ENCODE measurements around the gene PRKCI.
"Not testable (repeated sequence)": the region's sequence is repeated elsewhere in the genome, so short reads cannot be mapped to it uniquely, and the experiment has no call there.

PRKCI gene

DNA sequence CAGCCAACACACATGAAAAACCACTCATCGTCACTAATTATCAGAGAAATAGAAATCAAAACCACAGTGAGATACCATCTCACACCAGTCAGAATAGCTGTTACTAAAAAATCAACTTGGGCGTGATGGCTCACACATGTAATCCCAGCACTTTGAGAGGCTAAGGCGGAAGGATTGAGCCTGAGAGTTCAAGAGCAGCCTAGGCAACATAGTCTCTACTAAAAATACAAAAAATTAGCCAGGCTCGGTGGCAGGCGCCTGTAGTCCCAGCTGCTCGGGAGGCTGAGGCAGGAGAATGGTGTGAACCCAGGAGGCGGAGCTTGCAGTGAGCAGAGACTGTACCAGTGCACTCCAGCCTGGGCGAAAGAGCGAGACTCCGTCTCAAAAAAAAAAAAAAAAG lies 55.1 kb downstream of the PRKCI start:
- not testable (repeated sequence) for H3K4me3 ChIP-seq
- peak overlapping the region in 2 of 21 experiments; percentile 12 to 23 for H3K27ac ChIP-seq

DNA sequence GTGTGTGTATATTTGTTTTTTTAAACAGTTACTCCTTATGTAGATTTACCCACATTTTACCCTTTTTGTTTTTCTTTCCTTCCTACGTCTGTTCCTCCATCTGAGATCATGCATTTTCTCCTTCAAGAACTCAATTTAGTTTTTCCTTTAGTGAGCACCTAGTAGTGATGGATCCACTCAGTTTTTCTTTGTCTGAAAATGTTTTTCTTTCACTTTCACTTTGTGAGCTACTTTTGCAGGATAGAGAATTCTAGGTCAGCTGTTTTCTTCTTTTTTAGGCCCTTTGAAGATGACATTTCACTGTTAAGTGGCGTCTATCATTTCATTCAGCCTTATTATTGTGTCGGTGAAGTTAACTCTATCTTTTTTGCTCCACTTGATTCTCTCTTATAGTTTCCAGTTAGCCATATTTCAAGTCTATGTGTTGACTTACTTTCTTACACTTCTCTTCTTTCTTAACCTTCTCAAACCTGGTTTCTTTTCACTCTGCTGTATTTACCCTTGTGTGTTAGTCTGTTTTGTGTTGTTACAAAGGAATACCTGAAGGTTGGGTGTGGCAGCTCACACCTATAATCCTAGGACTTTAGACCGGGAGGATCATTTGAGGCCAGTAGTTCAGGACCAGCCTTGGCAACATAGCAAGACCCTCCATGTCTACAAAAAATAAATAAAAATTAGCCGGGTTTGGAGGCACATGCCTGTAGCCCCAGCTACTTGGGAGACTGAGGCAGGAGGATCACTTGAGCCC lies 55.8 kb downstream of the PRKCI start:
- Histone ChIP-seq H3K4me3 (no peak overlapping the region), H3K27ac (peak overlapping the region in 2 of 21 experiments; percentile 12 to 23)

DNA sequence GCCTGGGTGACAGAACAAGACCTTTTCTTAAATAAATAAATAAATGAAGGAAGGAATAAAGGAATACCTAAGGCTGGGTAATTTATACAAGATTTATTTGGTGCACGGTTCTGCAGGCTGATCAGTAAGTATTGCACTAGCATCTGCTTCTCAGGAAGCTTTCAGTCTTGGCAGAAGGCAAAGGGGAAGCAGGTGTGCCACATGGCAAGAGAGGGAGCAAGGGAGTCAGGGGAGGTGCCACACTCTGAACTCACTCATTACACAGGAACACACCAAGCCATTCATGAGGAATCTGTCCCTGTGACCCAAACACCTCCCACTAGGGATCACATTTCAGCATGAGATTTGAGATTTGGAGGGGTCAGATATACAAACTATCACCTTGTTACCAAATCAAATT lies 56.4 kb downstream of the PRKCI start:
- Histone ChIP-seq H3K4me3 (no peak overlapping the region), H3K27ac (peak overlapping the region in 1 of 21 experiments; percentile 23)

DNA sequence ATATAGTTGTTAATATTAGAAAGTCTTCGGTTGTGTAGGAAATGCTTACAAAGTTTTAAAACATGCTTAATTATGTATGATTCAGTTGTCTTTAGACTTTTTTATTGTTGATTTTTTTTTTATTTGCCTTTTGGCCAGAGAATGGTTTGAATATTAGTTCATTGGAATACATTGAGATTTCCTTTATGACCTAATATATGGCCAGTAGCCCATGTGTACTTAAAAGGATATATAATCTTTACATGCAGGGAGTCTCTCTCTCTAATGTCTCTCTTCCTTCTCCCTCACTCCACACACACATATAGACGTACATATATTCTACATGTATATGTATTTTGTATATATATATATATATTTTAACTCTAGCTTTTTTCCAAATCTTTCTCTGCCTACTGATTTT lies 68.0 kb downstream of the PRKCI start:
- Histone ChIP-seq H3K4me3 (no peak overlapping the region), H3K27ac (no peak overlapping the region)

DNA sequence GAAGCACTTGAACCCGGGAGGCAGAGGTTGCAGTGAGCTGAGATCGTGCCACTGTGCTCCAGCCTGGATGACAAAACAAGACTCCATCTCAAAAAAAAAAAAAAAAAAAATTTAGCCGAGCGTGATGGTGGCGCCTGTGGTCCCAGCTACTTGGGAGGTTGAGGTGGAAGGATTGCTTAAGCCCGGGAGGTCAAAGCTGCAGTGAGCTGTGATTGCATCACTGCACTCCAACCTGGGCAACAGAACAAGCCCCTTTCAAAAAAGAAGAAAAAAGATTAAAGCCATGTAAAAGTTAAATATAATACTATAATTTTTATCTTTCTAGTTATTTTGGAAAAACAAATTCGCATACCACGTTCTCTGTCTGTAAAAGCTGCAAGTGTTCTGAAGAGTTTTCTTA lies 73.4 kb downstream of the PRKCI start:
- Histone ChIP-seq H3K27ac (no peak overlapping the region), H3K4me3 (no peak overlapping the region)

DNA sequence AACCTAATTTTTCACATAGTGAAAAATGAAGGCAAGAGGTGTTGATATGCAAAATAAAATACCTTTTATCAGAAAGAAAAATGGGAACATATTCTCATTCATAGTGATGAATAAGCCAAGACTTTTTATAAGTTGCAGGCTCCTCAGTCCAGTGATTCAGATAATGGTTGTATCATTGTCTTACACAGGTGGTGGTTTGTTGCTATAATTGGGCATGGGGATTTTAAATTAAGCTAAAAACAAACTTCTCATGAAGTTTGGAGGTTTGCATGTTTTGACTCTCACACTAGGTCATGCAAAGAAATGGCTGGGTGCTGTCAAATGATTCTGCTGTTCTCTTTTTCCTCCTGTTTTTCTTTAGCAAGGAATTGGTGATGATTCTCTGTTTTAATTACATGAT lies 74.5 kb downstream of the PRKCI start:
- H3K4me3 ChIP-seq = no peak overlapping the region
- H3K27ac ChIP-seq = no peak overlapping the region

DNA sequence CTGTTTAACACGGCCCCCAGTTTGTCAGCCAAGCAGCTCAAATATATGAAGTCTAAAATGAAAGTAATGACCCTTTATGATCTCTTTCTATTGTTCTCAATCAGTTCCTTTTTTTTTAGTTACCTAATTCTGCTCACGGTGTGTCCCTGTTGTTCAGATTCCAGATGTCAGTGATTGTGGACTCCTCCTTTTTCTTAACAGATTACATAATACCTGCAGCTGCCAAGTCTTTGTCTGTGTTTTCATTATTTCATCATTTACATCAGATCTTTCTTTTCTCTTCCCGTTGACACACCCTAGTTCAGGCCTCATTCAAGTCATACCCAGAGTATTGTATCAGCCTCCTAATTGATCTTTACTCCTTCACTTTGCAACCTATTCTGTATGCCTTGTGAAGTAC lies 79.2 kb downstream of the PRKCI start:
- Histone ChIP-seq H3K4me3 (no peak overlapping the region), H3K27ac (peak overlapping the region in 7 of 21 experiments; percentile 0 to 61 (median 28))

DNA sequence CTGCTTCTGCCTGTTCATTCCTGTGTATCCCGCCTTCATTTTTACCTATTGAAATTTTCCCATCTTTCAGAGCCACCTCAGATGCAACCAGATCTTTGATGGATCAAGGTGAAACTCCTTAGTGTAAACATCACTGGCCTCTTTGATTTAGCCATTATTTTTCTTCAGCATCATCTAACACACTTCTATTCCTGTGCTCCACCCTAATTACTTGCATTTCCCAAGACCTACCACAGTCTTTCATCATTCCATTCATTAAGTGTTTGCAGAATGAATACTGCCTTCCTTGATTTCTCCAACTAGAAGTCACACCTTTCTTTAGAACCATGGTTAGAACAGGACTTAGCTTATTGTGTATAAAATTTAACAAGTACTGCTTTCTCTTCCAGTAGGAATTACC lies 79.8 kb downstream of the PRKCI start:
- Histone ChIP-seq H3K4me3 (no peak overlapping the region), H3K27ac (peak overlapping the region in 9 of 21 experiments; percentile 0 to 61 (median 27))

DNA sequence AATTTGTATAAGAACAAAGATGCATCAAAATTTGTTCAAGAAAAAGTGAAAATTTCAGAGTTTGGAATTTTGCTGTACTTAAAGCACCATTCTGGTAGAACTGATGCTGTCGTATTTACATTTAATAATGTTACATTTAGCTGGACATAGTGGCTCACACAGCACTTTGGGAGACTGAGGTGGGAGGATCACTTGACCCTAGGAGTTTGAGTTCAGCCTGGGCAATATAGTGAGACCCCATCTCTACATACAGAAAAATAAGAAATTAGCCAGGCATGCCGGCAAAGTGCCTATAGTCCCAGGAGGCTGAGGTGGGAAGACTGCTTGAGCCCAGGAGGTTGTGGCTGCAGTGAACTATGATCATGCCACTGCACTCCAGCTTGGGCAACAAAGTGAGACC lies 83.8 kb downstream of the PRKCI start:
- Histone ChIP-seq H3K27ac (no peak overlapping the region), H3K4me3 (no peak overlapping the region)

DNA sequence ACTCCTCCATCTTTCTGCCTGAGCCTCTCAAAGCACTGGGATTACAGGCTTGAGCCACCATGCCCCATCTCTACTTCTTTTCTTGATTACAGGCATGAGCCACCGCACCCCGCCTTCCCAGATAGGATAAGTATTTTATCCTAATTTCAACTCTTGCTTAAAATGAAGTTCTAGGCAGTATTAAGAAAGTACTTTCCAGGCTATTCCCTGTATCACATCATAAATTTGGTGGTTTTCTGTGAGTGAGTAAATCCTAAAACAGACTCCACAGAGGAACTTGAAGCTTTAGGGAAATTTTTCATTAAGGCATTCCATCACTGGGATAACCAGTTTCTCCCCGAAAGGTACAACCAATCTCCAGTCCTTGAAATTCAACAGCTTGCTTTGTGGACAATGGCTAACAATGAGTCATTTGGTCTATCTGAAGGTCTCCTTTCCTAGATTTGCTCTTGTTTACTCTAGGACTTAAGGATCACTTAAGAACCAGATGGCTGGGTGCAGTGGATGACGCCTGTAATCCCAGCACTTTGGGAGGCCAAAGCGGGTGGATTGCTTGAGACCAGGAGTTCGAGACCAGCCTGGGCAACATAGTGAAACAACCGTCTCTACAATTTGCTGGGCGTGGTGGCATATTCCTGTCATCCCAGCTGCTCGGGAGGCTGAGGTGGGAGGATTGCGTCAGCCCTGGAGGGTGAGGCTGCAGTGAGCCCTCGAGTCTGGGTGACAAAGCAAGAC lies 85.6 kb downstream of the PRKCI start:
- Histone ChIP-seq H3K27ac (no peak overlapping the region), H3K4me3 (no peak overlapping the region)

DNA sequence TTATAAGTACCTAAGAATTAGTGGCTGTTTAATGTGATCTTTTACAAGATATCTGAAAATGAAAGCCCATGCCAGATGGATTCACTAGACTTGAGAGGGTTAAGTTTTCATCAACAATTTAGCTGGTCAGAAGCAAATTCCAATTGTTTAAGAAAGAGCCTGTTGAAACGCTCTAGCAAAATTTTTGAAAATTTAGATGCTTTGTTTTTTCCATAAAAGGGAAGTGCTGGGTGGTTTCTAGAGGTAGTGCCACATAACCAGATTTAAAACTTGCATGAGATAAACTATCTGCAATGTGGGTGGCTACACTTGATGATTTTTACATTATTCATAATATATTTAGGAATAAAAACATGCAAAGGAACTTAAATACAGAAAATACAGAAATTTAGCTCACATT lies 86.8 kb downstream of the PRKCI start:
- no peak overlapping the region for H3K4me3 ChIP-seq
- H3K27ac ChIP-seq = no peak overlapping the region

DNA sequence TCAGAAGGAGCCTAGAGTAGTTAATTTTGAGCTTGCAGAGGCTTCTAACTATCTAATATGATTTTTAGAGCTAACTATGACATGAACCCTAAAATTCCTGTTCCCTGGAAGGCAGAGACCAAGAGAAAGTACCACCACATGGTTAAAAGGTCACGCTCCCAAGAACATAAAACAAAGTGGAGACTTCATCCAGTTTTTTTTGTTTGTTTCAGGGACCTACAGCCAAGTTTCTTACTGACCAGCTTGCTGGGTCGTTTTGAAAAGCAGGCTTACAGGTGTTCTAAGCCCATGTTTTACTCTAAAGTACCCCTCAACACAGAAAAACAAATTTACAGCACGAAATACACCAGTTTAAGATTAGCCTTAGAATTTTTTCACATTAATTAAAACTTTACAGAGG lies 95.7 kb downstream of the PRKCI start:
- Histone ChIP-seq H3K27ac (no peak overlapping the region), H3K4me3 (no peak overlapping the region)

DNA sequence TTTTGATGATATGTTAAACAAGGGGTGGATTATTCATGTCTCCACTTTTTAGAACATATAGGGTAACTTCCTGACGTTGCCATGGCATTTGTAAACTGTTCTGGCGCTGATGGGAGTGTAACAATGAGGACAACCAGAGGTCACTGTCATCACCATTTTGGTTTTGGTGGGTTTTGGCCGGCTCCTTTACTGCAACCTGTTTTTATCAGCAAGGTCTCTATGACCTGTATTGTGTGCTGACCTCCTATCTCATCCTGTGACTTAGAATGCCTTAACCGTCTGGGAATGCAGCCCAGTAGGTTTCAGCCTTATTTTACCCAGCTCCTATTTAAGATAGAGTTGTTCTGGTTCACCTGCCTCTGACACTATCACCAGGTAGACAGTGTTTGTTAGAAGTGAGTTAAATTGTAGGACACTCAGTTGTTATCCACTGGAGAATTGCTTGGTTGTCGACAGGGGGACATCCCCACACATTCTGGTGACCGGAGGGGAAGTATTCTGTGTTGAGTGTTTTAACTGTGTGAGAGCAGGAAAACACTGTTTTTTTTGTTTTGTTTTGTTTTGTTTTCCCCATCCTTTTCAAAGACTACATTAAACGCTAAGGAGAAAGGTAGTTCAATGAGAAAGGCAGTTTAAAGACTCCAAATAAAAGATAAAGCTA lies 98.4 kb downstream of the PRKCI start:
- no peak overlapping the region for H3K4me3 ChIP-seq
- peak overlapping the region in 1 of 21 experiments; percentile 35 for H3K27ac ChIP-seq

DNA sequence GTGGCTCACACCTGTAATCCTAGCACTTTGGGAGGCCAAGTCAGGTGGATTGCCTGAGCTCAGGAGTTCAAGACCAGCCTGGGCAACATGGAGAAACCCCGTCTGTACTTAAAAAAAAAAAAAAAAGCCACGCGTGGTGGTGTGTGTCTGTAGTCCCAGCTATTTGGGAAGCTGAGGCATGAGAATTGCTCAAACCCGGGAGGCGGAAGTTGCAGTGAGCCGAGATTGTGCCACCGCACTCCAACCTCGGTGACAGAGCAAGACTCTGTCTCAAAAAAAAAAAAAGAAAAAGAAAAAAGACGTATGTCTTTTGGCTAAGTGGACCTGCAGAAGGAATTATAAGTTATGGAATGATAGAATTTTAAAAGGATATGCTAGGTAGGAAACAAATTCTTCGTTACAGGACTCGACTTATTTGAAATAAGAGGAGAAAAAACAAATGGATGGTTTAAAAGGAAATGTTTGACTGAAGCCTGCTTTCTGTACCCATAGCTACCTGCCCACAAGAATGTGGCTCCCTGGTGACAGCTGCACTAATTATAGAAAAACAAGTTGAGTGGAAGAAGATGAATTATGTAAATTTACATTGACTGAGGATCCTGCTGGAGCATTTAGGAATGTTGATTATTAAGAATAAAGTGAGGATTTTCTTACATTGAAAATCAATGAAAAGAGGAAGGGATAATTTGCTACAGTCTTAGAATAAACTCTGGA lies 99.3 kb downstream of the PRKCI start:
- H3K4me3 ChIP-seq = no peak overlapping the region
- H3K27ac ChIP-seq = peak overlapping the region in 1 of 21 experiments; percentile 35

DNA sequence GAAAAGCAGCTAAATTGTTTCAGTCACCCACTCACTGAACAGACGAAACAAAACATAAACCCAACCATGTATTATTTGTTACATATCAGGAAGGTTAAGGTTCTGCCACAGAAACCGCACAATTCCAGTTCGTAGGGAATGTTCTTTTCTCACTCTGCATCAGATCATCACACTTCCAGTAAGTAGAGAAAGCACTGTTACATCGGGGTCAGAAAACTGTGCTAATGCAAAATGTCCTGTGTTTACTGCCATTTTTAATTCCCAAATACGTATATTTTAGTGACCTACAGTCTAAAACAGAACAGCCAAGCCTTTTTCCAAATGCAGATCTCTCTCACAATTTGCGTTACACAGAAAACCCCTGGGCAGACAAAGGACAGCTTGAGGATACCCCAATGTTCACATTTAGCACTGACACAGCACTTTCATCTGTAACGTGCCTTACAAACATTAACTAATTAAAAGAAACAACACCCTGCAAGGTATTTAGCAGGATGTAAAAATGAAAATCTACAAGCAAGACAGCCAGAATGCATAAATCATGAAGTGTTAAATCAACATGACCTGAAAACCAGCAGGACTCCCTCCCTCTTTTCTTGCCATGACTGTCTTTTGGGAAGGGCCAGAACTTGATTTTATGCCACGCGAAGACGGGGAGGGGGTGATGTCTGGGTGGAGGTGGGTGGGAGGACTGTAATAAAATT lies 100.5 kb downstream of the PRKCI start:
- Histone ChIP-seq H3K27ac (no peak overlapping the region), H3K4me3 (no peak overlapping the region)

DNA sequence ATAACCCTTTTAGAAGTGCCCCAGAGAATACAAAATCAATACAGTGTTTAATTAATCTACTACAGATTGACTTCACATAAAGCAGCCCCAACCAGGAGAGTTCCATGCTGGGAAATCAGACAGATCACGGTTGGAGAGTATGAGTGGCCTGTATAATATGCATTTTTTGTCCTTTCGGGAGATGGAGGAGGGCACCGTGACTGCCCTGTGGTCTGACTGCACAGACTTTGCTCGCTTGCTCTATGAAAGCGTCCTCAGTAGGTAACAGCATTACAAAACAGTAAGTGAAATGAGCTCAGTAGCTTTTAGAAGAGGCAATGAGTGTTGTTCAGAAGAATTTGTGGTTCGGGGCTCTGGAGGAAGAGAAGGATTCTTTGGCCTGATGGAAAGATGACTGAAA lies 101.1 kb downstream of the PRKCI start:
- Histone ChIP-seq H3K4me3 (no peak overlapping the region), H3K27ac (no peak overlapping the region)

DNA sequence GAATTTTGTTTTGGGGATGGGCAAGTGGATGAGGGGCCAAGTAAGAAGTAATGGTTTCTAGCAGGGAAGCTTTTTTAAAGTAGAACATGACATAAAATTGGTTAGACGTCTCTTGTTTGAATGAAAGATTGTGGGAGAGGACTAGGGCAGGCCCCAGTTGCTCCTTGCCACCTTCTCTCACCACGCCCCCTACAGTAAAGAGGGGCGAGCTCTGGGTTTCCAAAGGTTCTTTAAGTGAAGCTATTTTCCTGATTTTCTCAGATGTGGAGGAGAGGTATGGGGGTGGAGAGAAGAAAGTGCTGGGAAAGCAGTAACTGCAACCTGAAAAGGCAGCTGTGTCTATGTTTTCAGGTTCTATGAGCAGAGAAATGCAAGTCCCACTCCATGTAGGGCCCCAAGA lies 102.7 kb downstream of the PRKCI start:
- Histone ChIP-seq H3K4me3 (no peak overlapping the region), H3K27ac (no peak overlapping the region)

DNA sequence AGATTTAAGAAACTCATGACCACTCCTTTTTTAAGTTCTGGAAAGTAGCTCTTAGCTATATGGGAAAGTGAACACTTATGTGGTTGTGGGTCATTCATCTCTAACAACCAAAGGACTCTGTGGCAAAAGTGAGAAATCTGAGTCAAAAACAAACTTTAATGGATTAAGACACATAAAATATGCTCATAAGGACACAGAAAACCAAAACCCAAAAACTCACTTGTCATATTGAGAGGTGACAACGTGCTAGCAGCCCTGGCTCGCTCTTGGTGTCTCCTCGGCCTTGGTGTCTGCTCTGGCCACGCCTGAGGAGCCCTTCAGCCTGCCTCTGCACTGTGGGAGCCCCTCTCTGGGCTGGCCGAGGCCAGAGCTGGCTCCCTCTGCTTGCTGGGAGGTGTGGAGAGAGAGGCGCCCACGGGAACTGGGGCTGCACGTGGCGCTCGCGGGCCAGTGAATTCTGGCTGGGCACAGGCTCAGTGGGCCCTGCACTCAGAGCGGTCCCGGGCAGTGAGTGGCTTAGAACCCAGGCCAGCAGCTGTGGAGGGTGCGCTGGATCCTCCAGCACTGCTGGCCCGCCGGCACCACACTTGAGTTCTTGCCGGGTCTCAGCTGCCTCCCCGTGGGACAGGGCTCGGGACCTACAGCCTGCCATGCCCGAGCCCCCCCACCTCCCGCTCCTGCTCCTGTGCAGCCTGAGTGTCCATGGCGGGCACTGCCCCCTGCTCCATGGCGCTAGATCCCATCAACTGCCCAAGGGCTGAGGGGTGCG lies 105.0 kb downstream of the PRKCI start:
- Histone ChIP-seq H3K4me3 (no peak overlapping the region), H3K27ac (no peak overlapping the region)

Measured in skin epidermis (tissue), 12 donors.